ENCODE measurements around the gene EXD3.
A peak's percentile ranks its signal among the peaks of the same experiment; 100 is the strongest.

The EXD3 gene

DNA sequence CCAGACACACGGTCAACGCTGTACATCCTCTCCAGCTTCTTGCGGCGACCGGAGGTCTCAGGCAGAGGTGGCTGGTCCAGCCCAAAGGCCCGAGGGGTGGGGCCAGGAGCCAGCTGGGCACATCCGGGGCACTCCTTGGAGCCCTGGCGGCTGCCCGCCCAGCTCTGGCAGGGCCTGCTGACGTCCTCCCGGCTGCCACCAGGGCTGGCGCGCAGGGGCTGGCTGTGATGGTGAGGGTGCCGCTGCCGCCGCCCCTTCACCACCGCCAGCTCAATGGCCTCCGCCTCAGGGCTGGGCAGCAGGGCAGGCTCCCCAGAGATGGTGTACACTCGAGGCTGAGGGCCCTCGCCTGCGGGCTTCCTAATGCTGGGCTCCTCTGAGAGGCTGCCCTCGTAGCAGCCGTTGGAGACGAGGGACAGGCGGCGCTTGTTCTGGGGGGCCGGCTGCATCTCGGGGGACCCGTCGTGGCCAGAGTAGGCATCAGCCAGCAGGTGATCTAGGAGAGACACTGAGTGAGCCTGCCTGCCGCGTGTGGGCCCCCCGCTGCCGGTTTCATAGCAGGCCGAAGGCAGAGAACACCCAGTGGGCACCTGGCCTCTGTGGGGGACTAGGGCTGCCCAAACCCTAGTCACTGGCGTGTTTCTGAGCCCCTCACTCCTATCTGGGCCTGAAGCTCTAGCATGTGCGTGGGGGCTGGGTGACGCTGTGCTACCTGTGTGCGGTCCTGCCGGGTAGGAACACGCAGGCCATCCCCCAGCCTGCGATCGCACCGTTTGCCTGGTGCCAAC lies 34.6 kb upstream of the EXD3 start:
- Histone ChIP-seq H3K9ac (ENCODE audit: low read length) (no peak overlapping the region), H3K9me3 (ENCODE audit: control insufficient read depth, insufficient read depth, low read depth, low read length) (peaks cover 3% of the 10 kb centered on the region; the same call in 1 of the 2 replicates), H3K4me3 (ENCODE audit: low read depth, low read length) (peak overlapping the region; percentile 72), H3K27me3 (ENCODE audit: control insufficient read depth, insufficient read depth, low read length) (no peaks in the 10 kb centered on the region; the same call in 1 of the 2 replicates), H3K36me3 (ENCODE audit: control insufficient read depth, insufficient read depth, low read length) (peaks cover 28% of the 10 kb centered on the region), H3K27ac (ENCODE audit: low read depth, low read length) (no peak overlapping the region), H3K4me1 (ENCODE audit: control insufficient read depth, insufficient read depth, low read length) (peaks cover 28% of the 10 kb centered on the region)

DNA sequence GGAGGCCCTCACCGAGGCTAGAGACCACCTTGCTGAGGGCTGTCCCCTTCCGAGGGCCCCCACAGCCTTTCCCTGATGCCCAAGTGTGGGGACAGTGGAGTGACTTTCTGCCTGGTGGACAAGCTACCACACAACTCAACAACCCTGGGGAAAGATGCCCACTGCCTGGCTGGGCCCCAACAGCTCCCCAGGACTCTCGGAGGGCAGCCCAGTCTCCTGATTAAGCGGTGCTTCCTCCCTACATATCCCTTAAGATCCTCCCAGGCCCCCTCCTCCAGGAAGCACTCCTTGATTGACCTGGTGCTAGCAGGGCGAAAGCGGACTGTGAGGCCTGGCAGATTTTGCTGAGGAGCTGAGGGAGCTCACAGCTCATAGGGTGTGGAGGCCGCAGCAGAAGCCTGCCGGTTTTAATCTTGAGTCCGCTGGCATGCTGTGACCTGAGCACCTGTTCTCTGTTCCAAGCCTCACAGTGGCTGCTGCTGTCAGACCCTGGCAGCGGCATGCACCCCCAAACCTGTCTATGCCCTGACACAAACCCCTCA lies 34.0 kb upstream of the EXD3 start:
- no peak overlapping the region for H3K27ac ChIP-seq (ENCODE audit: low read depth, low read length)
- H3K9me3 ChIP-seq (ENCODE audit: control insufficient read depth, insufficient read depth, low read depth, low read length) = peaks cover 2% of the 10 kb centered on the region; the same call in 1 of the 2 replicates
- no peak overlapping the region for H3K9ac ChIP-seq (ENCODE audit: low read length)
- no peaks in the 10 kb centered on the region; the same call in 1 of the 2 replicates for H3K27me3 ChIP-seq (ENCODE audit: control insufficient read depth, insufficient read depth, low read length)
- H3K4me3 ChIP-seq (ENCODE audit: low read depth, low read length) = no peak overlapping the region
- H3K36me3 ChIP-seq (ENCODE audit: control insufficient read depth, insufficient read depth, low read length) = peaks cover 31% of the 10 kb centered on the region
- H3K4me1 ChIP-seq (ENCODE audit: control insufficient read depth, insufficient read depth, low read length) = peaks cover 28% of the 10 kb centered on the region

DNA sequence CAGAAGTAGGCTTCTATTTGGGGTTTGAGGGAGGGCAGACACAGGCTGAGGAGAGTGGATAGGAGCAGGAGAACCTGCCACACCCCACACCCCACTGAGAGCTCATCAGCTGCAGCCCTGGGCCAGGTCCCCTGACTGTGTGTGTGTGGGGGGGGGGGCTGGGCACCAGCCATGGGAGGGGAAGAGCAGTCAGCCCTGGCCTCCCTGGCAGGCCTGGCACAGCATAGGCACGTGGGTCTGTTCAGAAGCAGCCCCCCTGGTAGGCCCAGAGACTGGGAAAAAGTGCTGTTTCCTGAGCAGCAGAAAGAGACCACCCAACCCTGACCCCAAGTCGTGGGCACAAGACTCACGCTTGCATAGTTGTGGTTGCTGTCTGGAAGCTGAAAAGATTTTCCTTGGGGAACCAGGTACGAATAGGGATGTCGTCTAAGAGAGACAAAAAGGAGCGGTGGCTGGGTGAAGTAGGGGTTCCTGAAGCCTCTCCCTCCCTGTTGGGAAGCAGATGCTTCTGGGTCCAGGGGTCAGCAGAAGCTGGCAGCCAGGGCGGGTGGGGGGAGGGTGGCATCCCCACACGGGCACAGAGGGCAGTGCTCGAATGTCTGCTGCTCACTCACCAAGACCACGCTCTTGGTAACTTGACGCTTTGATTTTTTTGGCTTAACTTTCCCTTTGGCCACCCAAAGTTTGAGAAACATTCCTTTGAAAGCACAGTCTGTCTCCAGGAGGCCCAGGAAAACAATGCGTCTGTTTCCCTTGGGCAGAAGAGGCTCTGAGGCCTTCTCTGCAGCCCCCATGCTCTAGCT lies 33.3 kb upstream of the EXD3 start:
- H3K27me3 ChIP-seq (ENCODE audit: control insufficient read depth, insufficient read depth, low read length) = no peaks in the 10 kb centered on the region; the same call in 1 of the 2 replicates
- no peak overlapping the region for H3K27ac ChIP-seq (ENCODE audit: low read depth, low read length)
- no peak overlapping the region for H3K9ac ChIP-seq (ENCODE audit: low read length)
- no peak overlapping the region for H3K4me3 ChIP-seq (ENCODE audit: low read depth, low read length)
- peaks cover 28% of the 10 kb centered on the region for H3K4me1 ChIP-seq (ENCODE audit: control insufficient read depth, insufficient read depth, low read length)
- no peaks in the 10 kb centered on the region for H3K9me3 ChIP-seq (ENCODE audit: control insufficient read depth, insufficient read depth, low read depth, low read length)
- H3K36me3 ChIP-seq (ENCODE audit: control insufficient read depth, insufficient read depth, low read length) = peaks cover 31% of the 10 kb centered on the region

DNA sequence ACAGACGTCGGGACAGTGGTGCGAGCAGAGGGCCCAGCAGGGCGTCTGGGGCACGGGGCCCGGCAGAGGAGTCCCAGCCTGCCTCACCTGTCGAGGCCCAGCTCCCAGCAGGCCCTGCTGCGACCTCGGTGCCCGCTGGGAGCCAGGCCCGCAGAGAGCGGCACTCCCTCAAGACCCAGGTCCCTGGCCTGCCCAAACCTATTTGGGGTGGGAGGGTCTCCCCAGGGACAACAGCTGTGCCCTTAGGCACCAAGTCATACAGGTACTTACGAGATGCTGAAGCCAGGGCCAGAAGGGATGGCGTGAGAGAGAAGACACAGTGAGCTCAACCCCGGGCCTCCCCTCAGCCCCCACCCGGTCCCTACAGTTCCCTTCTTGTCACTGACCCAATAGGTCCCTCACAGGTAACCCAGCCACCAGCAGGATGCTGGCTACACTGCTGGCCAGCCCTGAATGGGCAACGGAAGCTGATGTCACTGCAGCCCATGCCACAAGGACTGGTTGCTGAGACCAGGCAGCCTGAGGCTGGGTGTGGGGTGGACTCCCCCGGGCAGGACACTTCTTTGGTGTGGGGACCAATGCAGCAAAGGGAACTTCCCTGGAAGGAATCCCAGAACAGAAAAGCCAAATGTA lies 32.5 kb upstream of the EXD3 start:
- H3K27ac ChIP-seq (ENCODE audit: low read depth, low read length) = no peak overlapping the region

DNA sequence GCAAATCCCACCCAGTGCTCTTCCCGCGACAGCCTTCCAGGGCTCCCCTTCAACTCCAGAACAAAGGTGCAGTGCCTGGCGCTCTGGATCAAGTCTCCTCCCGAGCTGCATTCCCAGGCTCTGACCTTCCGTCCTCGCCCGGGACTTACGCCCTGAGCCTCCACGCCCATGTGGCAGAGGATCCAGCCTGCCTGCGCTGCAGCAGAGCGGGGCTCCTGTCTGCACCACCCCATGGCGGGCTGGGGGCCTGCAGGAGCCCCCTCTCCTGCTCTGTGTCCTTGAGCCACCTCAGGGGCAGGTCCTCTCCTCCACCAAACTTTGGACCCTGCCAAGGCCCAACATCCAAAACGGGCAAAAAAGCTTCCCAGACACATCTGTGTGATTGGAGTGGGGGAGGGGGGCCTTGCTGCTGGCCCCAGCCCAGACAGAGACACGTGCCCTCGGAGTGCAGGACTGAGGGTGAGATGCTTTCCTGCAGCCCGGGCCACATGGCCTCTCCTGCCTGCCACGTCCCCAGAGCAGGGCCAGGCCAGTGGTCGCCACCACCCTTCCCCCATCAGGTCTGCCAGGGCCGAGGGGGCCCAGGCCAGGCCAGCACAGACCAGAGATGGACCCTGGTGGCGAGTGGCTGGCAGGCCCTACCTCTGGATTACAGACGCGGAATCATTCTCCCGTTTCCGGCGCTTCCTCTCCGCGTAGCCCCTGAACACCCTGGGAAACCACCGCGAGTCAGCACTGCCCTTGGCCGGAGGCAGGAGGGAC lies 31.8 kb upstream of the EXD3 start:
- Histone ChIP-seq H3K4me3 (ENCODE audit: low read depth, low read length) (peak overlapping the region; percentile 57), H3K27me3 (ENCODE audit: control insufficient read depth, insufficient read depth, low read length) (no peaks in the 10 kb centered on the region; the same call in 1 of the 2 replicates), H3K4me1 (ENCODE audit: control insufficient read depth, insufficient read depth, low read length) (peaks cover 28% of the 10 kb centered on the region), H3K9me3 (ENCODE audit: control insufficient read depth, insufficient read depth, low read depth, low read length) (no peaks in the 10 kb centered on the region), H3K9ac (ENCODE audit: low read length) (peak overlapping the region; percentile 12), H3K36me3 (ENCODE audit: control insufficient read depth, insufficient read depth, low read length) (peaks cover 35% of the 10 kb centered on the region), H3K27ac (ENCODE audit: low read depth, low read length) (no peak overlapping the region)

More for the DNA sequence above, 32.5 kb upstream of the EXD3 start:
- Histone ChIP-seq H3K9ac (ENCODE audit: low read length) (no peak overlapping the region), H3K4me1 (ENCODE audit: control insufficient read depth, insufficient read depth, low read length) (peaks cover 28% of the 10 kb centered on the region), H3K36me3 (ENCODE audit: control insufficient read depth, insufficient read depth, low read length) (peaks cover 31% of the 10 kb centered on the region), H3K27me3 (ENCODE audit: control insufficient read depth, insufficient read depth, low read length) (no peaks in the 10 kb centered on the region; the same call in 1 of the 2 replicates), H3K4me3 (ENCODE audit: low read depth, low read length) (no peak overlapping the region), H3K9me3 (ENCODE audit: control insufficient read depth, insufficient read depth, low read depth, low read length) (no peaks in the 10 kb centered on the region)

DNA sequence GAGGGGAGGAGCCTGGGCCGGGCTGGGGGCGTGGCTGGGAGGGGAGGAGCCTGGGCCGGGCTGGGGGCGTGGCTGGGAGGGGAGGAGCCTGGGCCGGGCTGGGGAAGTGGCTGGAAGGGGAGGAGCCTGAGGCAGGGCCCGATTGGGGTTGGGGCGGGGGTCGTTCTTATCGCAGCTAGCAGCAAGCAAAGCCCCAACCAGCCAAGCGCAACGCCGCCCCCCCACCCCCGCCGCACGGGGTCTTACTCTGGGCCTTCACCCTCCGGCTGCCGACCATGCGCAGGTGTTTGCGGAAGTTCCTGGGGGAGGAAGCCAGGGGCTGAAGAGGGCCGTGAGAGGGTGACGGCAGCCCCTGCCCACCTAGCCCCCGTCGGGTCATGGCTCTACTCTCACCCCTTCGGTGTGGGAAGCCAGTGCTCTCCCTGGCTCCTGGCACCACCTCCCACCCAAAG lies 31.2 kb upstream of the EXD3 start:
- Histone ChIP-seq H3K4me1 (ENCODE audit: control insufficient read depth, insufficient read depth, low read length) (peaks cover 25% of the 10 kb centered on the region), H3K9me3 (ENCODE audit: control insufficient read depth, insufficient read depth, low read depth, low read length) (no peaks in the 10 kb centered on the region), H3K9ac (ENCODE audit: low read length) (peak overlapping the region; percentile 12), H3K27ac (ENCODE audit: low read depth, low read length) (no peak overlapping the region), H3K27me3 (ENCODE audit: control insufficient read depth, insufficient read depth, low read length) (no peaks in the 10 kb centered on the region; the same call in 1 of the 2 replicates), H3K4me3 (ENCODE audit: low read depth, low read length) (peak overlapping the region; percentile 57), H3K36me3 (ENCODE audit: control insufficient read depth, insufficient read depth, low read length) (peaks cover 41% of the 10 kb centered on the region)

DNA sequence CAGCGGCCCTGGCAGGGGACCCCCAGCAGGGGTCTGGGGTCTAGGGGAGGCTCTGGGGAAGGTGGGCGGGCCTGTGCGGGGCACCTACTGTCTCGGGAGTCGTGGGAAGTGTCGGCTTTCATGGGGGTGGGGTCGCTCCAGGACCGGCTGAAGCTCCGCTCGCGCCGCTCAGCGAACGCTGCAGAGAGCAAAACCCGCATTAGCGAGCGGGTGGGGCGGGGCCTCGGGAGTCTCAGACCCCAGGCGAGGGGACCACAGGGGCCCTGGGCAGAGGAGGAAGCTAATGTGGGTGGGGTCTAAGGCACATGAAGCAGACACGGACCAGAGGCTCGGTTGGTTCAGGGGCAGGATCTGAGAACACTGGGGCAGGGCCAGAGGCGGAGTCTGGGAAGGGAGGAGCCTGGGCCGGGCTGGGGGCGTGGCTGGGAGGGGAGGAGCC lies 30.7 kb upstream of the EXD3 start:
- Histone ChIP-seq H3K36me3 (ENCODE audit: control insufficient read depth, insufficient read depth, low read length) (peaks cover 46% of the 10 kb centered on the region), H3K9ac (ENCODE audit: low read length) (no peak overlapping the region), H3K27ac (ENCODE audit: low read depth, low read length) (no peak overlapping the region), H3K4me1 (ENCODE audit: control insufficient read depth, insufficient read depth, low read length) (peaks cover 25% of the 10 kb centered on the region), H3K27me3 (ENCODE audit: control insufficient read depth, insufficient read depth, low read length) (no peaks in the 10 kb centered on the region; the same call in 1 of the 2 replicates), H3K4me3 (ENCODE audit: low read depth, low read length) (peak overlapping the region; percentile 51), H3K9me3 (ENCODE audit: control insufficient read depth, insufficient read depth, low read depth, low read length) (no peaks in the 10 kb centered on the region)

DNA sequence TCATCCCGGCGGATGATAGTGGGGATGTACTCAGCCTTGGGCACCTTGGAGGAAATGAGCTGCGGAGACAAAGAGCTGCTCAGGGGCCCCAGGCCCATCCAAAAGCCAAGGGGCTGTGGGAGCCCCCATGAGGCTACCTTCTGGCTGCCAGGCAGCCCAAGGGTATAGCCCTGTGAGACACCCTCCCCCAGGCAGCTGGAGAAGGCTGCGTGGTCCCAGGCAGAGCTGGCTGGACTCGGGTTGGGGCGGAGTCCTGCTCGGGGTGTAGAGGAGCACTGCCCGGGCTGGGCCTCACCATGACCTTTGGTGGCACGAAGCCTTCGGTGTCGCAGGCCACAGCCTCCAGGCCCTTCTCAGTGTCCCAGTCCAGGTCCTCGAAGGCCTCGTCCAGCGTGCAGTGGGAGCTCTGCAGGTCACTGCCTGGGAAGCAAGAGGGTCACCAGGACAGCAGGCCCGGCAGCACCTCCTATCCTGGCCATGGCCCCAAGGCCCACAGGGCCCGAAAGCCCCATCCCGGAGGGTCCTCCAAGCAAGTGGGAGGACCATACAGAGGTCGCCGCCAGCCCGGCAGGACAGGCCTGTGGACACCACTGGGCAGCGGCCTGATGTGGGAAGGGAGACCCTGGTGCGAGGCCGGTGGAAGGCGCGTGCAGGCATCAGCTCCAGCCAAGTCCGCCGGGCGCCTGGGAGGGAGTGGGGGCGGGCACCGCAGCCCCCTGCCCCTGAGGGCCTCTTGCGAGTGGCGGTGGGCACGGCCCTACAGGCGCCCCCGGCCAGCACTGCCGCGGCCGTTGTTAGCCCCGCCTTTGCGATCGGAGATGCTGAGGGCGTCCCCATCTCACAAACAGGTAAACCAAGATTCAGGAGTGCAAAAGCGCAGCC lies 30.0 kb upstream of the EXD3 start:
- Histone ChIP-seq H3K9me3 (ENCODE audit: control insufficient read depth, insufficient read depth, low read depth, low read length) (no peaks in the 10 kb centered on the region), H3K9ac (ENCODE audit: low read length) (no peak overlapping the region), H3K4me1 (ENCODE audit: control insufficient read depth, insufficient read depth, low read length) (peaks cover 21% of the 10 kb centered on the region), H3K4me3 (ENCODE audit: low read depth, low read length) (peak overlapping the region; percentile 51), H3K27ac (ENCODE audit: low read depth, low read length) (no peak overlapping the region), H3K36me3 (ENCODE audit: control insufficient read depth, insufficient read depth, low read length) (peaks cover 47% of the 10 kb centered on the region), H3K27me3 (ENCODE audit: control insufficient read depth, insufficient read depth, low read length) (no peaks in the 10 kb centered on the region)

DNA sequence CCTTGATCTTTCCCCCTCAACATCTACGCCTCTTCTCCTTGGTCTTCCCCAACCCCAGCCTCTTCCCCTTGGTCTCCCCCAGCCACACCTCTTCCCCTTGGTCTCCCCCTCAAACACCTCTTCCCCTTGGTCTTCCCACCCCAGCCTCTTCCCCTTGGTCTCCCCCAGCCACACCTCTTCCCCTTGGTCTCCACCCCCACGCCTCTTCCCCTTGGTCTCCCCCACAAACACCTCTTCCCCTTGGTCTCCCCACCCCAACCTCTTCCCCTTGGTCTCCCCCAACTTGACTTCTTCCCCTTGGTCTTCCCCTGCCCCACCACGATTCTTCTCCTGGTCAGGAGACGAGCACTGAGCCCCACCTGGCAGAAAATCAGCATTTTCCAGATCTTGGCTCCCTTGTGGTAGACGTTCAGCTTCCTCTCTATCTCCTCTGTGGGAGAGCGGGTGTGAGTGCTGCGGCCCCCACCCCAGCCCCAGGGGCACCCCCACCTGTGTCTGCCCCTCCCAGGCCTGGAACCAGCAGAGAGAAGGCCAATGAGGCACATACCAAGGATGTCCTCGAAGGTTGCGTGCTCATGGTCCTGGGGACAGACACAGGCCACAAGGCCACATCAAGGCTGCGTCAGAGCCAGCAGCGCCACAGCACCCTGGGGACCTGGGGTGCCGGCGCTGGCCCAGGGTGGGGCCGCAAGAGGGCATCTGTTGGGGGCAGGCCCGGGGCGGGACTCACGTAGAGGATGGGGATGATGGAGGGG lies 29.2 kb upstream of the EXD3 start:
- no peaks in the 10 kb centered on the region for H3K27me3 ChIP-seq (ENCODE audit: control insufficient read depth, insufficient read depth, low read length)
- H3K9me3 ChIP-seq (ENCODE audit: control insufficient read depth, insufficient read depth, low read depth, low read length) = no peaks in the 10 kb centered on the region
- H3K4me3 ChIP-seq (ENCODE audit: low read depth, low read length) = no peak overlapping the region
- no peak overlapping the region for H3K27ac ChIP-seq (ENCODE audit: low read depth, low read length)
- peaks cover 18% of the 10 kb centered on the region for H3K4me1 ChIP-seq (ENCODE audit: control insufficient read depth, insufficient read depth, low read length)
- H3K36me3 ChIP-seq (ENCODE audit: control insufficient read depth, insufficient read depth, low read length) = peaks cover 43% of the 10 kb centered on the region
- no peak overlapping the region for H3K9ac ChIP-seq (ENCODE audit: low read length)
